Neuron (in vitro differentiated cells): ENCODE results near the gene TADA3.

ENCODE experiments used
- H2AFZ ChIP-seq: one replicate; pipeline ENCODE4 v1.6.1; 2013; ENCODE audit warnings: low read depth, mild to moderate bottlenecking, inconsistent platforms, low read length, moderate library complexity
- H3K27me3 ChIP-seq: one replicate; pipeline ENCODE4 v1.6.1; 2013; ENCODE audit warnings: low read length; ENCODE audit not compliant: insufficient read depth
- H3K36me3 ChIP-seq: one replicate; pipeline ENCODE4 v1.6.1; 2013; ENCODE audit warnings: low read length; ENCODE audit not compliant: insufficient read depth
- H3K4me1 ChIP-seq: one replicate; pipeline ENCODE4 v1.6.1; 2013; ENCODE audit warnings: low read length; ENCODE audit not compliant: insufficient read depth
- H3K4me3 ChIP-seq: 2 replicates; pipeline ENCODE4 v1.5.1; 2013; ENCODE audit warnings: mild to moderate bottlenecking, low read length, moderate library complexity
- H3K9me3 ChIP-seq: one replicate; pipeline ENCODE4 v1.6.1; 2013; ENCODE audit warnings: low read length

Gene TADA3

GRCh38 chr3:9820946-9821345, 28.7 kb upstream of the TADA3 start:
- no peak overlapping the region for H2AFZ ChIP-seq
- no peaks in the 10 kb centered on the region for H3K9me3 ChIP-seq
- no peak overlapping the region for H3K4me3 ChIP-seq
- no peaks in the 10 kb centered on the region for H3K4me1 ChIP-seq
- H3K27me3 ChIP-seq, result no peaks in the 10 kb centered on the region
- peaks cover 27% of the 10 kb centered on the region for H3K36me3 ChIP-seq

- H3K4me3 ChIP-seq, result no peak overlapping the region
- H3K9me3 ChIP-seq, result no peaks in the 10 kb centered on the region
- no peak overlapping the region for H2AFZ ChIP-seq
- H3K36me3 ChIP-seq, result peaks cover 27% of the 10 kb centered on the region
- H3K27me3 ChIP-seq, result no peaks in the 10 kb centered on the region
- H3K4me1 ChIP-seq, result no peaks in the 10 kb centered on the region
Measured at GRCh38 chr3:9820543-9820942, 28.3 kb upstream of the TADA3 start.

GRCh38 chr3:9818666-9819335, 26.5 kb upstream of the TADA3 start:
- H3K36me3 ChIP-seq, result peaks cover 29% of the 10 kb centered on the region
- no peaks in the 10 kb centered on the region for H3K27me3 ChIP-seq
- no peak overlapping the region for H3K4me3 ChIP-seq
- H2AFZ ChIP-seq, result no peak overlapping the region
- H3K9me3 ChIP-seq, result no peaks in the 10 kb centered on the region
- no peaks in the 10 kb centered on the region for H3K4me1 ChIP-seq

GRCh38 chr3:9817436-9817835, 25.2 kb upstream of the TADA3 start:
- Histone ChIP-seq H3K4me1 (no peaks in the 10 kb centered on the region), H3K9me3 (no peaks in the 10 kb centered on the region)

GRCh38 chr3:9815986-9816385, 23.7 kb upstream of the TADA3 start:
- H3K4me3 ChIP-seq, result no peak overlapping the region
- H3K27me3 ChIP-seq, result no peaks in the 10 kb centered on the region
- H3K9me3 ChIP-seq, result no peaks in the 10 kb centered on the region
- H3K4me1 ChIP-seq, result no peaks in the 10 kb centered on the region
- no peak overlapping the region for H2AFZ ChIP-seq
- H3K36me3 ChIP-seq, result peaks cover 37% of the 10 kb centered on the region

More at GRCh38 chr3:9817436-9817835, 25.2 kb upstream of the TADA3 start:
- H3K36me3 ChIP-seq, result peaks cover 35% of the 10 kb centered on the region
- H2AFZ ChIP-seq, result no peak overlapping the region
- H3K27me3 ChIP-seq, result no peaks in the 10 kb centered on the region
- no peak overlapping the region for H3K4me3 ChIP-seq

- Histone ChIP-seq H3K27me3 (no peaks in the 10 kb centered on the region), H3K9me3 (no peaks in the 10 kb centered on the region), H2AFZ (no peak overlapping the region), H3K36me3 (peaks cover 28% of the 10 kb centered on the region), H3K4me1 (no peaks in the 10 kb centered on the region), H3K4me3 (no peak overlapping the region)
Measured at GRCh38 chr3:9812870-9813483, 20.7 kb upstream of the TADA3 start.

GRCh38 chr3:9810846-9811245, 18.6 kb upstream of the TADA3 start:
- H3K4me1 ChIP-seq, result no peaks in the 10 kb centered on the region
- no peaks in the 10 kb centered on the region for H3K9me3 ChIP-seq
- no peaks in the 10 kb centered on the region for H3K27me3 ChIP-seq
- H3K36me3 ChIP-seq, result peaks cover 40% of the 10 kb centered on the region
- no peak overlapping the region for H3K4me3 ChIP-seq
- H2AFZ ChIP-seq, result no peak overlapping the region

GRCh38 chr3:9810433-9810770, 18.1 kb upstream of the TADA3 start:
- H3K4me3 ChIP-seq, result no peak overlapping the region
- H2AFZ ChIP-seq, result no peak overlapping the region
- no peaks in the 10 kb centered on the region for H3K27me3 ChIP-seq
- no peaks in the 10 kb centered on the region for H3K9me3 ChIP-seq
- no peaks in the 10 kb centered on the region for H3K4me1 ChIP-seq
- peaks cover 43% of the 10 kb centered on the region for H3K36me3 ChIP-seq

- H2AFZ ChIP-seq, result no peak within 1 kb of the TSS
- H3K4me3 ChIP-seq, result no peak within 1 kb of the TSS
- no peaks in the 10 kb centered on the region for H3K4me1 ChIP-seq
- no peaks in the 10 kb centered on the region for H3K27me3 ChIP-seq
- peaks cover 48% of the 10 kb centered on the region for H3K36me3 ChIP-seq
- H3K9me3 ChIP-seq, result no peaks in the 10 kb centered on the region
Measured at GRCh38 chr3:9809615-9810432, 17.6 kb upstream of the TADA3 start, which contains the start of gene TTLL3. TTLL3 (plus strand) TSS chr3:9810262; CDS start chr3:9810662, 400 bp downstream.

- Histone ChIP-seq H3K27me3 (no peaks in the 10 kb centered on the region), H3K4me1 (no peaks in the 10 kb centered on the region), H3K9me3 (no peaks in the 10 kb centered on the region), H3K4me3 (no peak overlapping the region), H3K36me3 (peaks cover 54% of the 10 kb centered on the region), H2AFZ (no peak overlapping the region)
Measured at GRCh38 chr3:9809239-9809614, 17.0 kb upstream of the TADA3 start.

GRCh38 chr3:9808345-9809037, 16.2 kb upstream of the TADA3 start:
- H2AFZ ChIP-seq, result no peak overlapping the region
- no peaks in the 10 kb centered on the region for H3K4me1 ChIP-seq
- H3K9me3 ChIP-seq, result no peaks in the 10 kb centered on the region
- no peaks in the 10 kb centered on the region for H3K27me3 ChIP-seq
- peaks cover 61% of the 10 kb centered on the region for H3K36me3 ChIP-seq
- H3K4me3 ChIP-seq, result no peak overlapping the region

GRCh38 chr3:9807981-9808344, 15.7 kb upstream of the TADA3 start:
- Histone ChIP-seq H3K4me1 (no peaks in the 10 kb centered on the region), H3K9me3 (no peaks in the 10 kb centered on the region), H3K27me3 (no peaks in the 10 kb centered on the region), H3K4me3 (no peak overlapping the region), H3K36me3 (peaks cover 62% of the 10 kb centered on the region), H2AFZ (no peak overlapping the region)
